GM19467 (cell line): ENCODE results near the gene GMDS.

Source experiments
- ATAC-seq: cut with Tn5 transposase; IDR thresholded peaks from one replicate; pipeline ENCODE4 v1.9.1; 2021; ENCODE audit warnings: mild to moderate bottlenecking, moderate library complexity; ENCODE audit not compliant: unreplicated experiment

The GMDS gene

DNA sequence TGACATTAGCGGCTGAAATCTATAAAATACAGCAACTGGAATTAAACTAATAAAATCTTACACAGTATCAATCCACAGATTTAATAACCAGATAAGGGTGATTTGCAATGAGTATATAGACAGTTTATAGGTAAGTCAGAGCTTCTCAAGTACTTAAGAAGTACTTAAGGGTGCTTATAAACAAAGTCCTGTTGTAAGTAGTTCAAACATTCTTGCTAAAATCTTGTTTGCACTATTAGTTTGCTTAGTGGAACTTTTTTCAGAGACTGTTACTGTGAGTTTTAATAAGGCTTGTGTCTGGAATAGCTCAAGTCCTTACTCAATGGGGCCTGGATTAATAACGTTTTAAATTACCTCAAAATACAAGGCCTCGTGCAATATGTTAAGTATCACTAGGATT lies 240.5 kb downstream of the GMDS start:
- ATAC-seq, result no peak

- no peak for ATAC-seq
Measured at GRCh38 chr6:2000962-2001361, 244.4 kb downstream of the GMDS start.

DNA sequence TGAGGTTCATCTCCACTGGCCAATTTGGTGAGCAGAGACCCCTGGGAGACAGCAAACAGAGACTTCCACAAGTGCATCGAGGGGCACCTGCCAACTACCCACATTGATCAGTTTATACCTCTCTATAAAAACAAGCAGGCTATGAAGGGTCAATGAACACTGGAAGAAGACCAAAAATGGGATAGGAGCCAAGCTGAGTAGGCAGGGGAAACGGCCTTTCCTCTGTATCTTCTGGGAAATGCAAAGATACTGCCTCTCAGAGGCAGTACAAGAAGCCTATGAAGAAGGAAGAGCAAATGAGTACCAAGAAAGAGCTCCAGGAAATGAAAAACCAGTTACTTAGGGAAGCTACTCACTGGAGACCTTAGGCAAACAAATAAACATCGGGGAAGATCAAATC lies 247.7 kb downstream of the GMDS start:
- ATAC-seq, result no peak

DNA sequence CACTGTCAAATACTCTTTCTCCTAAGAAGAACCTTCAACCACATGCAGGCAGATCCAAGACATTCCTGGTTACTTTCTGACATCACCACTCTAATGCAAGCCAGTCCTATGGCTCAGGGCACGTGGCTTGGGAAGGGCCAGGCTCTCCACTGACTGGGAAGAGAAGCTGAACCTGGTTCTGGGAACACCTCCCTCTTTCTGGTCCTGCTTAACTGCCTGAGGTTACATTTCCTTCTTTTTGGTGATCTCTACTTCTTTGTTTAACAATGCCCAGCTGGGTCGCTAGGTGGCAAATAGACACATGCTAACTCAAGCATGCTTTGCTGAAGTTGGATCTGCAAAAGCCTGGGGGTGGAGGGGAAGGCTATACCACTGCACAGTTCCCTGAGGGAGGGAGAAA lies 249.8 kb downstream of the GMDS start:
- ATAC-seq, result no peak

DNA sequence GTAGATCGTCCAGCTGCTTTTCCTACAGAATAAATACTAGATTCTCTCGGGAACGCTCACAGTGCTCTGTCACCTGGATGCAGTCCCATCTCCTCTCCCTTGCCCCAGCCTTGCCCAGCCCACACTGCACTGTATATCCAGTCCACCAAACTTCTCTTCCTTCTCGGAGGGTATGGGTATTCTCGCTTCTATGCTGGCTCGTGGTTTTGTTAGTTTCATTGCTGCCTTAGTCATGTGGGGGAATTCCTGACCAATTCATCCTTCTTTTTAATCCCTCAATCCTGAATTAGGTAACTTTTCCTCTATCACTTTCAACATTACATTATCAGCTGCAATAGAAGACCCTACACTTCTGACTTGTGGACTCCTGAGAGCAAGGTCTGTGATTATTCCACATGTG lies 252.4 kb downstream of the GMDS start:
- no peak for ATAC-seq

GRCh38 chr6:1991332-1991878 lies 254.0 kb downstream of the GMDS start:
- no peak for ATAC-seq

GRCh38 chr6:1988843-1989242 lies 256.6 kb downstream of the GMDS start:
- no peak for ATAC-seq

DNA sequence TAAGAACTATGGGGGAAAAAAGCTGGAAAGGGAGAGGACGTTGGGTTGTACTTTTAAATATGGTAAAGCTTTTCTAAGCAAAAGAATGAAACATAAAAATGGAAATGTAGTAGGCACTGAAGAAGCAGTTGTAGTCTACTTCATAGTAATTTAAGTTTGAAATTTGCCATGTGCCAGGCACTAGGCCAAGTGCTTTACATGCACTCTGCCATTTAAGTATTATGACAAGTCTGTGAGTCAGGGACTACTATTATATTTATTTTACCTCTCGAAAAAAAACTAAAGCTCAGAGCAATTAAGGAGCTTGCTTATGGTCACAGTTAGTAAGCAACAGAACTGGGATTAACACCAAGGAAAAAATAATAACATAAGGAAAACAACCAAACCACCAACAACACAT lies 257.8 kb downstream of the GMDS start:
- no peak for ATAC-seq

DNA sequence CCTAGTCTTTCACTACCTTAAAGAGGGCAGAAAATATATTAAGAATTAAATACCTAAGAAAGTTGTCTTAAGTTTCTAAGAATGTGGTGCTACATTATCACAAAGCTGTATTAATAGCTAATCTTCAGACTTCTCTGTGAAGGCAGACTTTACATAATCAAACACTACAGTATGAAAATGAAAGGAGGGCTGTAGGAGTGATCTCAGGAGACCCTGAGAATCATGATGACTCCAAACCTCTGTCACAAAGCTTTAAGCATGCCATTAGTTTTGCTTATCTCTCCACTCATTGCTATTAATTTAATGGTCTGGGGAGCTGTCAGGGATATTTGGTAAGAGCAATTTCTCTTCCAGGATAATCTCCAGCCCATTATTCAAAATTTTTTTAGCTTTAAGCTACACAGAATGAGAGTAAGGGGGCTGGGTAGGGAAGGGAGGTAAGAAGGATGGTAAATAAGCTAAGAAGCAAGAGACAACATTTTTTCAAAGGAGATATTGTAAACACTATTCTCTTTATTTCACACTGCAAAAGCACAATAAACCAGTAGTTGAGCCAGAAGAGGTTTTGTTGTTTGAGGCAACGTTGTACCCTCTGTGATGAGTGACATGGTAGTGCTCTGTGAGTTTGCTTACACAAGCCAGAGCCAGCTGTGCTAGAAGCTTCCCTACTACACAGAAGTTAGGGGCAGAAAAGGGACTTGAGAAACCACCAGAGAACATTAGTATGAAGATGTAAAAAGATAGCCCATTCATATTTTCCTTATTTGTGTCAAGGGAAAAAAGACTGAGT lies 258.8 kb downstream of the GMDS start:
- no peak for ATAC-seq

DNA sequence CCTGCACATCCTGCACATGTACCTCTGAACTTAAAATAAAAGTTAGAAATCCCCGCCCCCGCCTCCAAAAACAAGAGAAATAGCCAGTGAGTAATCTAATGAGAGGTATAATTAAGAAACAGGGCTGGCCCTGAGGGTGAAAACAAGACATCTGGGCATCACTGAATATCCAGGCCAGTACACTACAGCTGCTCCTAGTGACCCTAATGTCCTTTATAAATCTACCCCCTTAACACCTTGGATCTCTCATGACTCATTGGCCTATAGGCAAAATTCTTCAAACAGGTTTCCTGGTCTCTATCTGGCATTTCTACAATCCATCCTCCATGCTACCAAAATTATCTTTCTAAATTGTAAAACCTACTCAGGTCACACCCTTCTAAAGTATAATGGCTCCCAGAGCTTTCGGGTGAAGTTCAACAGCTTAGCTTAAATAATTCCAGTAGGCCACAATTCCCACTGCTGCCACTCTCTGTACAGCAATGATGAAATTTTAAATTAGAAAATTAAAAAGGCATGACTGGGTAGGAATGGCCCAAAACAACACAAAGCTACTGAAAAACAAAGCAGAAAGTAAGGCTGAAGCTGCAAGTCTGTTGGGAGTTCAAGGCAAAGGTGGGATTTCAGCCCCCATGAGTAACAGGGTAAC lies 260.9 kb downstream of the GMDS start:
- ATAC-seq, result no peak

- no peak for ATAC-seq
Measured at GRCh38 chr6:1983850-1984249, 261.6 kb downstream of the GMDS start.

GRCh38 chr6:1972962-1973361 lies 272.4 kb downstream of the GMDS start:
- ATAC-seq, result no peak

GRCh38 chr6:1971612-1972011 lies 273.8 kb downstream of the GMDS start:
- no peak for ATAC-seq

GRCh38 chr6:1970151-1970561 lies 275.2 kb downstream of the GMDS start:
- ATAC-seq, result no peak

GRCh38 chr6:1966713-1967112 lies 278.7 kb downstream of the GMDS start:
- no peak for ATAC-seq

DNA sequence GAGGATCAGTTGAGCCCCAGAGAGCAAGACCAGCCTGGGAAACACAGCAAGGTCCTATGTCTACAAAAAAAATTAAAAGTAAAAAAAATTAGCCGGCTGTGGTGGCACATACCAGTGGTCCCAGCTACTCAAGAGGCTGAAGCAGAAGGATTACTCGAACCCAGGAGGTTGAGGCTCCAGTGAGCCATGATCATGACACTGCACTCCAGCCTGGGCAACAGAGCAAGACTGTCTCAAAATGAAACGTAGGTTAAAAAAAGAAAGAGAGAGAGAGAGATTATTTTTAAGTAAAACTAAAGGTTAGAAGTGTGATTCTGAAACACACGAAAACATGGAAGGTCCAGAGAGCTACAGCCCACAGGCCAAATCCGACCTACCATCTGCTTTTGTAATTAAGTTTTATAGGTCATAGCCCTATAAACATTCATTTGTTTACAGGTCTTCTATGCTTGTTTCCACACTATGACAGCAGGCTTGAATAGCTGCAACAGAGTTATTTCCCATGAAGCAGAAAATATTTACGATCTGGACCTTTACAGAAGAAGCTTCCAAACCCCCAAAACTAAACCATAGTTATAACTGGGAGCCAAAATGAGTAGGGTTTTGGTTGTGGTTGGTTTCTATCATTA lies 279.7 kb downstream of the GMDS start:
- ATAC-seq, result no peak

DNA sequence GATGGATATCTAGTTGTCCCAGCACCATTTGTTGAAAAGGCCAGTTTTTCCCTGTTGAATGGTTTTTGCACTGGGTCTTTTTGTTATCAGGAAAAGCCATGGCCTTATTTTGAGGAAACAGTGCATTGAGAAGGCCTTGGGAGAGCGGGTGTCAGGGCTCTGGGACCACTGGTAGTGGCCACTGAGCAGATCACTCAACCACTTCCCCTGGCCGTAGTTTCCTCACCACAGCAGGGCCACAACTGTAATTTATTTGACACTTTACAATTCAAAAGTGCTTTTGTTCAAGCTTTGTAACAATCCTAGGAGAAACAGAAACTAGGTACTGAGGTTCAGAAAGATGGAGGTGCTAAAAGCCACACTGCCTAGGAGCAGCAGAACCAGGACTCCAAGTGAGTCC lies 281.8 kb downstream of the GMDS start:
- ATAC-seq, result no peak

DNA sequence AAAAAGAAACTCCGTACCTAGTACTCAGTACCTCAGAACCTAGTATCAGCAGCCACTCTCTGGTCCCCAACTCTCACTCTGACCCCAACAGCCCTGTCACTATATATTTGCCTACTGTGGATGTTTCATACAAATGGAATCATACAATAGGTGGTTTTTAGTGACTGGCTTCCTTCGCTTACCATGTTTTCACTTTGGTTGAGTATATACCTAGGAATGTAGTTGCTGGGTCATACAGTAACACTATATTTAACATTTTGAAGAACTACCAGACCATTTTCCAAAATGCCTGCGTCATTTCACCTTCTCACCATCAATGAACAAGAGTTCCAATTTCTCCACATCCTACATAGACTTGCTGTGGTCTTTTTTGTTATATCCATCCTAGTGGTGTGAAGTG lies 283.2 kb downstream of the GMDS start:
- no peak for ATAC-seq

DNA sequence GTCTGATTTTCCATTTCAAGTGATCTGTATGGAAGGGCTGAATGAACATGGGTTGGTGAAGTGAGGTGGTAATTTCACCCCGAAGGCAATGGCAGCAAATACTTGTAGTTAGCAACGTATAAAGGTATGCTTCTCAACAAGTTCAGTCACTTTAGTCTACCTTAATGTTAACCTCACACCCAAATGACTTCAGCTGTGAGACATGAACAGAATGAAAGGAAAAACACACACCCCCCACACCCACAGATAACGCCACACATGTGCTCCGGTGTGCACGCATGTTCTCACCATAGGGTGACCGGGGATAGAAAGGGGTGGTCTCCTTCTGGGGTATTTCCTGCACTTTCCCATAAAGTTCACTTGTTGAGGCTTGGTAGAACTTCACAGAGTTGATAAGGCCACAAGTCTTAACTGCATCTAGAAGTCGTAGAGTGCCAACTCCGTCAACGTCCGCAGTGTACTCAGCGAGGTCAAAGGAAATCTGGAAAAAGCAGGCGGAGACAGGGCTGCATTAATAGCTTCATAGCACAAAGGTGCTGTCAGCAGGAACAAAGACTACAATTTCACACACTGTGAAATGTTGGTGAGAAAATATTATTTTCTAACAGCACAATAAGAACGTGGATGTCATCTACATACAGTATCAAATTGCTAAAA lies 284.8 kb downstream of the GMDS start:
- ATAC-seq, result no peak

- ATAC-seq, result no peak
Measured at GRCh38 chr6:1958257-1958656, 287.1 kb downstream of the GMDS start.

DNA sequence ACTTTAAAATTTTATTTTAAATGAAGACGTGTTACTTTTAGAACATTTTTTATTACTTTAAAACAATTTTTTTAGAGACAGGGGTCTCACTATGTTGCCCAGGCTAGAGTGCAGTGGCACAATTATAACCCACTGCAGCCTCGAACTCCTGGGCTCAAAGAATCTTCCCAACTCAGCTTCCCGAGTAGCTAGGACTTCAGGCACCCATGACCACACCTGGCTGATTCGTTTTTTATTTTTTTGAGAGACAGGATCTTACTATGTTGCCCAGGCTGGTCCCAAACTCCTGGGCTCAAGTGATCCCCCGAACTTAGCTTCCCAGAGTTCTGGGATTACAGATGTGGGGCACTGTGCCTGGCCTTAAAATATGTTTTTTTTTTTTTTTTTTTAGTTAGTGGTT lies 287.7 kb downstream of the GMDS start:
- ATAC-seq, result no peak
